GM03348 (cell line): ENCODE results near the gene VPS16.

Source experiments
- DNase-seq: peaks from one replicate; pipeline ENCODE4 v3.0.0; 2012; ENCODE audit warnings: low spot score

Gene VPS16

DNA sequence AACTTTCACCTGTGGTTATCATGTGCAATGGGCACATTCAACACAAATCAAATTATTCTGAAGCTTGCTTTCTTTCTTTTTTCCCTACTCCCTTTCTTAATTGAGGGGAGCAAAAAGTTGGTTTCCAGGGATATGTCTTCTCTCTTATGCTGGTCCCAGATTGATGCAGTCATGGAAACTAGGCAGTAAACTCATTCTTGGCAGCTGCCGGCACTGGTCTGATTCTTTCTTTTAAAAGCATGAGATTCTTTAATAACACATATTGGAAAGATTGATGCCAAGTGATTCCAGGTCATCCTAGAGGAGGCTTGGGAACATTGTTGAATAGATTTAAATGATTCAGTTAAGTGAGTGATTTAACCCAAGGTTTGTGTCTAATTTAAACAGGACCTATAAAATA is 61.7 kb downstream of the VPS16 start:
- DNase-seq: no peak

DNA sequence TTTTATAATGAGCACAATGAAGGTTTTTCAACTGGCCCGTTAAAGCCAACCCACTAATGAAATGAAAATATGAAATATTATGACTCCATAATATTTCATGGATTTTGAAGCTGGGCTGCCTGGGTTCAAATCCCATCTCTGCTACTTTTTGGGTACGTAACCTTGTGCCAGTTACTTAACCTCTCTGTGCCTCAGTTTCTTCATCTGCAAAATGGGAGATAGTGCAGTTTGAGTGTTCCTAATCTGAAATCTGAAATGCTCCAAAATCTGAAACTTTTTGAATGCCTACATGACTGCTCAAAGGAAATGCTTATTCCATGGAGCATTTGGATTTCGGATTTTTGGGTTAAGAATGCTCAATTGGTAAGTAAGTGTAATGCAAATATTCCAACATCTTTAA is 62.3 kb downstream of the VPS16 start:
- DNase-seq: no peak

DNA sequence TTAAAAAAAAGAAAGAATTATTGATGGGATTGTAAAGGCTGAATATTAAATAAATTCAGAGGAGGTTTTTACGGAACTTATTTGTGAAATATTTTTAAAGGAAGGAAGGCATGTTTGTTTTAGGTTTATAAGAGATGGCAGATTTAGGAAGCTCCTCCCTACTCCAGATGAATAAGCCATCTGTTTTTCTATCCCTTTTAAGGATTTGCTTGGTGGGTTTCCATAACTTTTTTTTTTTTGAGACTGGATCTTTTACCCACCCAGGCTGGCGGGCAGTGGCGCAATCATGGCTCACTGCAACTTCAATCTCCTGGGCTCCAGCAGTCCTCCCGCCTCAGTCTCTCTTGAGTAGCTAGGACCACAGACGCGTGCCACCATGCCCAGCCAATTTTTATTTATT is 63.1 kb downstream of the VPS16 start:
- no peak for DNase-seq

DNA sequence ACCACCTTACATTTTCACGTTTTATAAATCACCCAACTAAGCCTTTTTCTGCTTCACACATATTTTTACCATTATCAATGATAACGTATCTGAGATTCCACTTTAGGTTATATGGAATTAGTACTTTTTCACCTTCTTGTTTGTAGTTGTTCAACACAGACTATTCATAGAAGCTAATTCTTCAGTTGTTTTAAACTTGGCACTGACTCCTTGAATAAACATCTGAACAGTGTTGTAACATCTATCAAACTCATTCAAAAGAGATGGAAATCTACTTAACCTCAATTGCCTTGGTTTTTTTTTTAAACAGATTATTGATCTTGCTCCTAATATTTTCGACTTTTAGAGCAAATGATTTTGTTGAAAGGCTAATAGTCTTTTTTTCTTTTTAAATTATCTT is 67.0 kb downstream of the VPS16 start:
- DNase-seq: no peak

DNA sequence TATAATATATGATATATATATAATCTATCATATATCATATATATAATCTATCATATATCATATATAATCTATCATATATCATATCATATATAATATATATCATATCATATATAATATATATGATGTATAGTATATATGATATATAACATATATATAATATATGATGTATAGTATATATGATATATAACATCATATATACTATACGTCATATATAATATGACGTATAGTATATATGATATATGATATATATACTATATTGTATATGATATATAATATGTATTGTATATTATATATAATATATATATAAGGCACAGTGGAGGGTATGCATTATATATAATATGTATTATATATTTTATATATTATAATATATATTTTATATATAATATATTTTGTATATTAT is 69.4 kb downstream of the VPS16 start:
- no peak for DNase-seq

DNA sequence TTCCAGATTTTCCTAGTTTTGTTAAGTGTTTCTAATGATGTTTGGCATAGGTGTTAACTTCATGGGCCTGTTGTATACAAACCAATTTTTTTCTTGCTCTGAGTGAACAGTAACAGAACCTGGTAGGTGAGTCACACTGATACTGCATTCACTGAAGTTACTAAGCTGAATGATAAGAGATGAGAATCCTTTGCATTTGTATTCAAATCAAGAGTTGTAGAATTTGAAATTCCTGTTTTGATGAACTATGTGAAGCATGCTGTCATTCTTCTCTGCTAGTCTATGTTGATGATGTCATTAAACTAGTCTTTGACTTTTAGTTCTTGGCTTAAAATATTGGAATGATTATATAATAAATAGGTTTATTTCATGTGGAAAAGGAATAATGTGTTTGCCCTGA is 70.7 kb downstream of the VPS16 start:
- no peak for DNase-seq

DNA sequence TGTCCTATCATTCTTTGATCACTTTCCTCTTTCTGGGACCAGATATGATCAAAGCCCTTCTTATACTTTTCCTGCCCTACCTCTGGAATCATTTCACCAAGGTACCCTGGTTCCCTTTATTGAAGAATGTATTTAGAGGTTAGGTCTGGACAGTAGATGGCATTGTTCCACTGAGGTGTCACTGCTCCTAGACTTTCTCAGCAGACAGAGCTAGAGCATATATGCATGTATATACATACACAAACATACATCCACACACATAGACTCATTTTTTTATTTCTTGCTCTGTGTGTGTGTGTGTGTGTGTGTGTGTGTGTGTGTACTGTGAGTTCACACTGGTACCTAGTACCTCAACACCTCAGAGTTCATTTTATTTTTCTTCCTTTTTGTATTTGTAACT is 73.6 kb downstream of the VPS16 start:
- no peak for DNase-seq
